Measurements from ENCODE around the gene PKN2.

- TF ChIP-seq TARDBP (IDR thresholded peaks at IDR 0.05), result no peak
- TF ChIP-seq FOXK2 (IDR thresholded peaks at IDR 0.05), result no peak
- no peak for TF ChIP-seq ELF4 (IDR thresholded peaks at IDR 0.05)
- TF ChIP-seq L3MBTL2 (conservative IDR thresholded peaks at IDR 0.05), result no peak
- TF ChIP-seq SUZ12 (IDR thresholded peaks at IDR 0.05), result no peak
- TF ChIP-seq ZNF384 (IDR thresholded peaks at IDR 0.05), result no peak
- TF ChIP-seq BHLHE40 (IDR thresholded peaks at IDR 0.05; ENCODE audit: borderline replicate concordance), result no peak
- TF ChIP-seq LEF1 (IDR thresholded peaks at IDR 0.05; ENCODE audit: borderline replicate concordance), result no peak
- TF ChIP-seq FOXM1 (IDR thresholded peaks at IDR 0.05; ENCODE audit: borderline replicate concordance), result no peak
- no peak for TF ChIP-seq SP1 (IDR thresholded peaks at IDR 0.05)
- TF ChIP-seq HDGF (IDR thresholded peaks at IDR 0.05; ENCODE audit: borderline replicate concordance), result no peak
- no peak for TF ChIP-seq NFRKB (IDR thresholded peaks at IDR 0.05)
- no peak for TF ChIP-seq ARNT (IDR thresholded peaks at IDR 0.05)
- TF ChIP-seq FOXA1 (IDR thresholded peaks at IDR 0.05), result no peak
These were observed 62.8 kb downstream of the PKN2 start for GRCh38 chr1:88746916-88747315.
